HG02623 (cell line): ENCODE measurements around the gene PDPK1.
A peak's percentile ranks its signal among the peaks of the same experiment; 100 is the strongest.
"Not testable (repeated sequence)": the region's sequence is repeated elsewhere in the genome, so short reads cannot be mapped to it uniquely, and the experiment has no call there.

Experiments
- ATAC-seq: cut with Tn5 transposase; IDR thresholded peaks from one replicate; pipeline ENCODE4 v1.9.1; 2021; ENCODE audit warnings: moderate library complexity; ENCODE audit not compliant: unreplicated experiment

Gene PDPK1

DNA sequence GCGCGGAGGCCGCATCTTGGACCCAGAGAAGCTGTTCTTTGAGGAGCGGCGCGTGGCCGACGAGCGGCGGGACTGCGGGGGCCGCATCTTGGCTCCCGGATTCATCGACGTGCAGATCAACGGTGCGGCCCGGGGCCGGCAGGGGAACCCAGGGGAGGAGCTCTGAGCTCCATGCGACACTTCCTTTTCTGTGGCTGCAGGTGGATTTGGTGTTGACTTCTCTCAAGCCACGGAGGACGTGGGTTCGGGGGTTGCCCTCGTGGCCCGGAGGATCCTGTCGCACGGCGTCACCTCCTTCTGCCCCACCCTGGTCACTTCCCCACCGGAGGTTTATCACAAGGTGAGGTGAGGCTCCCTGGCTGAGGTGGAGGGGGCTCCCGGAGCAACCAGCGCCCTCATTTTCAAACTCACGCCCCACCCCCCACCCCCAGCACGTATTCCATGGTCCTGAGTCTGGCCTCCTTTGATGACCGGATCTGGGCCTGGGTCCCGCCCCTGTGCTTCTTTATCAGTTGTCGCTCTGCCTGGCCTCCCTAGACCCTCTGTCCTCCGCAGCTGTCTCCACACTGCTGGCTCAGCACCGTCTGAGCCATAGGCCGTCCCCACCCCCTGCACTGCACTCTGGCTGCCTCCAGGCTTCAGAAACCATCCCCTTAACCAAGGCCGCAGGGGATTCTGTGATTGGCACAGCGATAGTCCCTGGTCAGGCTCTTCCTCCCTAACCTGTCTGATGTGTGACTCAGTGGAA is 16.9 kb upstream of the PDPK1 start:
- no peak for ATAC-seq

DNA sequence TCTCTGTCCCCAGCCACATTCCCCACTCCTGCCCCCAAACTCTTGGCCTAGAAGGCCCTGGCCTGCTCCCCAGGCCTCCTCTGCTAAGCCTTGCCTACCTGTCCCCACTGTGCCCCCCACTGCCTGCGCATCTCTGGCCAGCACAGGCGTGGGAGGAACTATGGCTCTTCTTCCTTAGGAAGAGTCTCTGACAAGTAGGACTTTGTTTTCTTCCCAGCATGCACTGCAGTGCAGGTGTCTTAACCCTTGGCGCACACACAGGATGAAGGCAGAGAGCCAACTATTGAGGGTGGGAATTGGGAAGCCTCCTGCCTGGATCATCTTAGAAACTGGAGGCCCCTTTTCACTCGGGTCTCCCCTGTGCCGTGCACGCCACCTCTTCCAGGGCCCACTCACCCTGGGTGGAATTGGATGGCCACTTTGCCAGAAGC is 14.0 kb upstream of the PDPK1 start:
- no peak for ATAC-seq

DNA sequence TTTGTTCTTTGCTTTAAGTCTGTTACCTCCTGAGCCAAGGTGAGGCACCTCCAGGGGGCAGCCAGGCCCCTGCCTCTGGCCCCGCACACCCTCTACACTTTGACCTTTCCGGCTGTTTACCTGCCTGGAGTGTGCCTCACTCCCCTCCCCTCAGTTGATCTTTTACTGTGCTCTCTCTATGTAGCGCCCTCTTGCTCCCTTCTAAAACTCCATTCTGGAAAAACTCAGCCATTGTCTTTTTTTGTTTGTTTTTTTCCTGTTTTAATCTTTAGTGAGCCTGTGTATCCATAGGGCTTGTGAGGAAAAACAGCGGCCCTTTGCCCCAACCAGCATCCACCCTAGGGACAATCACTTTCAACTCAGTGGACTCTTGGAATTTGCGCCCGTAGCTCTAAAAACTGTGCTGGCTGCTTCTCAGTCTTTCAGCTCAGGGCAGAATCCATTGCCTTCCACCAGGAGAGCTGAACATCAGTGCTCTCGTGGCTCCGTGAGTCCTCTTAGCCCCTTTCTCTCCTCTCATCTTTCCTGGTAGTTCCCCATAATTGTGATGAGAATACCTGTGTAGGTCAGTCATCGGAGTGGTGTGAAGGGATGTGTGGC is 13.4 kb upstream of the PDPK1 start:
- ATAC-seq = no peak

DNA sequence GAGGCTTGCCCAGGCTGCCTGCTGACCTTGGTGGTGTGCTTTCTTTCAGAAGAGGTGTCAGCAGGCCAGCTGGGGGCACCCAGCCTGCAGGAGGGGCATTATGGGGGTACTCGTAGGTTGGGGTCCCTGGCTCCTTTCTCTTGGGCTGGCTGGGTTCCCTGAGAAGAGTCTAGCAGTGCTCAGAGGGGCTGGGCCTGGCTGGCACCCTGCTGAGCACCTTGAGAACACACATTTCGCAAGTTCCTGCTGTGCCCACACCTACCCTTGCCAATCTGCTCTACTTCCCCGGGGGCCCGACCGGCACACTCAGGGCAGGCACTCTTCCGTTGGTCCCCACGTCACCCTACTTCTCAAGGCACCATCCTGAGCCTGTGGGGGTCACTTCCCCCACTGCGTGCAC is 11.7 kb upstream of the PDPK1 start:
- ATAC-seq = no peak

DNA sequence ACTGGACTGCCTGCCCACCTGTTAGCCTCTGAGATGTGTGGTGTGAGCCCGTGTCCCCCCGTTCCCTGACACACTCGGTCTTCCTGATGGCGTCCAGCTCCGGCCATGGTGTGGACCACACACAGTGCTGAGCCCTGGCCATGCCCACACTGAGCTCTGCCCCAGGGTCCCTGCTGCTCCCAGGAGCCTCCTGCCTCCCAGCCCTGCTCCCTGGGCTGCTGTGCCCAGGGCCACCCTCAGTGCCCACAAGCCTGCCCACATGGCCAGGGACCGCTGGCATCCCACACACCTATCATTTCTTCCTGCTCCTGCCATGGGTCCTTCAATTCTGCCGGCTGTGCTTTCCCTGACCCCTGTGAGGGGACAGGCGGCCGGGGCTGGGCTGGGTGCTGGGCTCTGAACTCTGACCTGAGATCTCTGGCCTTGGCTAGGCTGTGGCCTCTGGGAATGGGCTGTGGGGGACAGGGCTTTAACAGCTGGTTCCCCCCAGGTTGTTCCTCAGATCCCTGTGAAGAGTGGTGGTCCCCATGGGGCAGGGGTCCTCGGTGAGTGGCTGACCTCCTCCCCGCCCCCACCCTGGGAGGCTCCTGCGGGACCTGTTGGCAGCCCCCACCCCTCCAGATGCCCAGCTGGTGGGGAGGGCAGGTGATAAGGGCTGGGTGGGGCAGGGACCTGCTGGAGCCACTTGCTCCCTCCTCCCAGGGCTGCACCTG is 10.6 kb upstream of the PDPK1 start:
- no peak for ATAC-seq

DNA sequence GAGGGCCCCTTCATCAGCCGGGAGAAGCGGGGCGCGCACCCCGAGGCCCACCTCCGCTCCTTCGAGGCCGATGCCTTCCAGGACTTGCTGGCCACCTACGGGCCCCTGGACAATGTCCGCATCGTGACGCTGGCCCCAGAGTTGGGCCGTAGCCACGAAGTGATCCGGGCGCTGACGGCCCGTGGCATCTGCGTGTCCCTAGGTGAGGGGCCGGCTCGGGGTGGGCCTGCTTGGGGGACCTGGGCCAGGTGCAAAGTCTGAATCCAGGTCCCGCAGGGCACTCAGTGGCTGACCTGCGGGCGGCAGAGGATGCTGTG is 10.1 kb upstream of the PDPK1 start:
- ATAC-seq = no peak

DNA sequence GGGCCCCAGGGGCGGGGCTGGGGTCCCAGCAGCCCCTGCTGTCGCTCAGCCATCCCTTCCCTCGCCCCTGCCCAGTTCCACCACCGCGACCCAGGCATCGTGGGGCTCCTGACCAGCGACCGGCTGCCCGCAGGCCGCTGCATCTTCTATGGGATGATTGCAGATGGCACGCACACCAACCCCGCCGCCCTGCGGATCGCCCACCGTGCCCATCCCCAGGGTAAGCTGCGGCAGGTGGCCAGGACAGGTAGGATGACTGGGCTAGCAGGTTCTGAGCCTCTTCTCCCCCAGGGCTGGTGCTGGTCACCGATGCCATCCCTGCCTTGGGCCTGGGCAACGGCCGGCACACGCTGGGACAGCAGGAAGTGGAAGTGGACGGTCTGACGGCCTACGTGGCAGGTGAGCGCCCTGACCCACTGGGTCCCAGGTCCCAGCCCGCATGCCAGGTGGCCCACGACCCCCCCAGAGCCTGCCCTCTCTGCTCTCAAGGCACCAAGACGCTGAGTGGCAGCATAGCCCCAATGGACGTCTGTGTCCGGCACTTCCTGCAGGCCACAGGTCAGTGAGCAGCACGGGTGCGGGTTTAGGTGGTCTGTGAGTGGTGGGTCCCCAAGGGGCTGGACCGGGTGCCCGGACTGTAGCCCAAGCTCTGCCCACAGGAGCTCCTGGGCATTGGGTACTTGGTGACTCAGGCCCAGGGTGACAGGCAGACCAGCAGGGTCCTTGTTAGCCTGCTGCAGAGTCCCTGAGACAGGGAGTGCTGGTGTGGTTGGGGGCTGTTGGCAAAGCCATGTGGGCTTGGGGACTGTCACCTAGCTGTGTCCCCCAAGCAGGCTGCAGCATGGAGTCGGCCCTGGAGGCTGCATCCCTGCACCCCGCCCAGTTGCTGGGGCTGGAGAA is 9.4 kb upstream of the PDPK1 start:
- no peak for ATAC-seq

DNA sequence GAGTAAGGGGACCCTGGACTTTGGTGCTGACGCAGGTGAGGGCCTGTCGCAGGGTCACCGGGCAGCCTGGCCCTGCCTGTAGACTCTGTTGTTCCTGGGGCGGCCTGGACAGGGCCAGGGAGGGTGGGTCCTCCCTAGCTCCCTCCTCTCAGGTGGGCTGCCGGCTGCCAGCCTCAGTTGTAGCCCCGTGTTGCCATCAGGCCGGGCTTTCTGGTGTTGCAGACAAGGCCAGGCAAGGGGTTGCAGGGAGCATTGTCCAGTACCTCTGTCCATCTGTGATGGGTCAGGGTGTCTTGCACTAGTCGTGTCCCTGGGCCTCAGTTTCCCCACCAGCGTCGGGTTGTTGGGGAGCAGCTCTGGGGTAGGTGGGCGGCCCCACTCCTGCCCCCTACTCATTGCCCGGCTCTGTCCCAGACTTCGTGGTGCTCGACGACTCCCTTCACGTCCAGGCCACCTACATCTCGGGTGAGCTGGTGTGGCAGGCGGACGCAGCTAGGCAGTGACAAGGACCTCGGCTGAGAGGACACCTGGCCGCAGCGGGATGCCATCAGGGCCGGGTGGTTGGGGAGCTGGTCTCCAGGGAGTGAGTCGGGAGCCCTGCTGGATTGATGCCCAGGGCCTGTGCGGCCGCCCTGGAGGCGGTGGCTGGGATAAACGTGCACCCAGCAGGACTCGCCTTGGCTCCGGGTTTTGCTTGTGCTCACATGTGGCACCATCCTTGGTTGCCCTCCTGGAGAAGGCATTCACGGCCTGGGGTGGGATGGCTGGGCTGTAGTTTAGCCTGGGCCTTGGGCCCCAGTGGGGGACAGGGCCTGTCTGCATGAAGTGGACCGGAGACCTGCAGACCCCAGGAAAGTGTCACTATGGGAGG is 8.5 kb upstream of the PDPK1 start:
- no peak for ATAC-seq

DNA sequence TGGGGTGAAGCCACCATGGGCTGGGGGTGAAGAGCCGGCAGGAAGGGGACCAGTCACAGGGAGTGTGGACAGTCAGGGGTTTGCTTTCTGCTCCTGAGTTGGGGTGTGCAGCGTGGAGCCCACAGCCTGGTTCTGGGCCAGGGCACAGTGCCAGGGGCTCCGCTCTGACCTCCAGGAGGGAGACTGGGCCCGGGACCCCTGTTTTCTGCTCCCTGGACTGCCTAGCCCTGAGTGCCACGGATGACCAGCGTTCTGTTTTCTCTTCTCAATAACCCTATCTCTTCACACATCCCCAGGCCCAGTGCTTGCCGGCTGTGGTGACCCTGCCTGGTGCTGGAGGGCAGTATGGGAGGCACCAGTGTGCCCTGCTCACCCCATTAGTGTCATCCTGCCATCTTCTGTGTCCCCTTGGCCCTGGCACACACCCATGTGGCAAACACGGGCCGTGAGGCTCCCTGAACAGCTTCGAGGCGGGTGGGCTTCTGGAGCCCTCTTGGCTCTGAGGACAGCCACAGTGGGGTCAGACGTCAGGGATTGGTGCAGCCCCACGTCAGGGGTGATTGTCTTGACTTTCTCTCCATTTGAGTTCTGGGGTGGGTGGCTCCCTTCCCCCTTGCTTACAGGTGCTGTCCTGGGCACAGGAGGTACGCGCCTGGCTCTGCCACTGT is 7.7 kb upstream of the PDPK1 start:
- no peak for ATAC-seq

DNA sequence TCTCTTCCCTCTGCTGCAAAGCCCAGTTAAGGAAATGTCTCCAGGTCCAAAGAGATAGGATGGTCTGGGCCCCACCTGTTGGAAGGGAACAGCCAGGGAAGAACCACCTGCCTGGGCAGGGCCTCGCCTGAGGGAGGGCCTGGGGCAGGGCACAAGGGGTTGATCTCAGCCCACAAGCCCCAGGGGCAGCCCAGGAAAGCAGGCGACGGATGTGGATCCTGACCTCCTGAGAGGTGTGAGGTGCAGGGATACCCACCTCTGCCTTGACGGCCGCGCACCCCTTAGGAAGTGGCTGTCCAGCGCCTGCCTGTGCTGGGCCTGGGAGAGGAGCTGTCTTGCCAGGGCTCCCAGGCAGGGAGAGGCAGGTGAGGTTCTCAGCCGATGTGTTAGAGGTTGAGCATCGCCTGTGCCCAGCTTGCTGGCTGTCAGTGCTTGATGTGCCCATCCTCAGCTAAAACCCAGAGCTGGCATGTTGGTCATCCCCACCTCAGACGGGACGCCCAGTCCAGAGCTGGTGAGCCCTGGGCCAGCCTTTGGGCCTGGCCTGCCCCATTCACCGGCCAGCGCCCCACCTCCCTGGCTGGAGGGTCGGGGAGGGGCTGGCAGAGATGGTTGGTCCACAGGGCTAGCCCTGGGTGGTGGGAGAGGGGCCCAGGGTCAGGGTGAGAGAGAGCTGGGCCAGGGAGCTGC is 7.0 kb upstream of the PDPK1 start:
- no peak for ATAC-seq

DNA sequence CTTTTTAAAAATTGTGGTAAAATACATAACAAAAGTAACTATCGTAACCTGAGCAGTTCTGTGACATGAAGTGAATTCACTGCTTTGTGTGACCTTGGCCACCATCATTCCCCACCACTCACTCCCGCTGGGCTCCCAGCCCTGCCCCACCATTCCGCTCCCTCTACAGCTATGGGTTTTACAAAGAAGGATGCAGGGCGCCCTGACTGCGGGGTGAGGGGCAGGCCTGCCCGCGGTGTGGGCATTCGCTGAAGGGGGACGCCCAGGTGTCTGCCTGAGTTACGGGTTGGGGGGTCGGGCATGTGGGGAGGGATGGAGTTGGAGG is 6.5 kb upstream of the PDPK1 start, which contains the start of gene CEMP1:
Gene CEMP1, minus strand, starts transcription at position 38 of the 325 bp plus-strand sequence. CDS start 335 bp downstream, outside the sequence.
- no peak for ATAC-seq

DNA sequence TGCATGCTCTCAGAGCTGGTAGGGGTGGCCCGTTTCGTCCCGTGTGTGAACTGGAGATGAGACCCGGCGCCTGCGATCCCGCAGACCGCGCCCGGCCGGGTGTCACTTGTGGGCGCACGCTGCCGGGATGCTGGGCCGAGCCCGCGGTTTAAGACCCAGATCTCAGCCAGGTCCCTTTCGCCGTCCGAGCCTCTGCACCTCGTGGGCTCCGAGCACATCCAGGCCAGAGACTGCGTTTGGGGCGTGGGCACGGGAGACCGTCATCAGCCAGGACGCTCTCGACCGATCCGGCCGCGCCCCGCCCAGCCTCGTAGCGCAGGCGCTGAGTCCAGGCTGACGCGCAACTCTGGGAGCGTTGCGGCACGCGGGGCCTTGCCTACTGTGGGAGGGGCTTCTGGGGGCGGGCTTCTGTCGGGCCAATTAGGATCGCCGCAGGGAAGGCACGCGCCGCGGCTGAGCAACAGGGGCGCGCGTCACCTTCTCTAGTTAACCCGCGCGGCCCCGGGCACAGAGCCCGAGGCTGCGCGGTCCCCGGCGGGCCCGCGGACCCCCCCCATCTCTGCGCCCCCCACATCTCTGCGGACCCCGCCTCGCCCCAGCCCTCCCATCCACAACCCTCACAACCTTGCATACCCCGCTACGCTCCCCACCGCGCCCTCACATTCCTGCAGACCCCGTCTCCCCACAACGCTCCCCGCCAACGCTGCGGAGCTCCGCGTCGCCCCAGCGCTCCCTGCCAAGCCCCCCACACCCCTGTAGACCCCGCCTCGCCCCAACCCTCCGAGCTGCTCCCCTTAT is 5.9 kb upstream of the PDPK1 start:
- peak; percentile 83 for ATAC-seq

DNA sequence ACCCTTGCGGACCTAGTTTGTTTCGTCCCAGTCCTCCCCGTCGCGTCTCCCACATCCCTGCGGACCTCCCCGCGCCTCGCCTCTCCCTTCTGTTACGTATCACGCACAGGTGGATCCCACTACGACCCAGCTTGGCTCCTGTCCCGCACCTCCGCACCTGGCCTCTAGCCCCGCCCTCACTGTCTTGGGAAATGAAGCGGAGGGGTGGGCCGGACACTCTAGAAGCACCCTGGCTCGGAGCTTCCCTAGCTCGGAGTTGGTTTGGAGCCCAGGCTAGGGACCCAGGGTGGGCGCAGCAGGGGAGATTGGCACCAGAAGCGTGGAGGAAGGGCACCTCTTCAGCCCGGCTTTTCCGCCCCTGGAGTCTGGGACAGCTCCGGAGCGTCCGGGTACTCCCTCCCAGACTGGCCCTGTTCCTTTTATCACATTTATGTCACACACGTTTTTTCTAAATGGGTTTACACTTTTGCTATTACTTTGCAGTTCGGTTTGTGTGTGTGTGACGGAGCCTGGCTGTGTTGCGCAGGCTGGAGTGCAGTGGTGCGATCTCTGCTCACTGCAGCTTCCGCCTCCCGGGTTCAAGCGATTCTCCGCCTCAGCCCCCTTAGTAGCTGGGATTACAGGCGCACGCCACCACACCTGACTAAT is 5.2 kb upstream of the PDPK1 start:
- no peak for ATAC-seq

DNA sequence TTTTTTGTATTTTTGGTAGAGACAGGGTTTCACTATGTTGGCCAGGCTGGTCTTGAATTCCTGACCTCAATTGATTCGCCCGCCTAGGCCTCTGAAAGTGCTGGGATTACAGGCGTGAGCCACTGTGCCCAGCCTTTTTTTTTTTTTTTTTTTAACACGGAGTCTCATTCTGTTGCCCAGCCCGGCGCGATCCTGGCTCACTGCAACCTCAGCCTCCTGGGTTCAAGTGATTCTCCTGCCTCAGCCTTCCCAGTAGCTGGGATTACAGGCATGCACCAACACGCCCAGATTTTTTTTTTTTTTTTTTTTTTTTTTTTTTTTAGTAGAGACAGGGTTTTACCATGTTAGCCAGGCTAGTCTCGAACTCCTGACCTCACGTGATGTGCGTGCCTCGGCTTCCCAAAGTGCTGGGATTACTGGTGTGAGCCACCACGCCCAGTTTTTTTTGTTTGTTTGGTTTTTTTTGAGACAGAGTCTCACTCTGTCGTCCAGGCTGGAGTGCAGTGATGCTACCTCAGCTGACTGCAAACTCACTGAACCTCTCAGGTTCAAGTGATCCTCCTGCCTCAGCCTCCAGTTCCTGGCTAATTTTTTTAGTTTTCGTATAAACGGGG is 4.6 kb upstream of the PDPK1 start:
- ATAC-seq = not testable (repeated sequence)

DNA sequence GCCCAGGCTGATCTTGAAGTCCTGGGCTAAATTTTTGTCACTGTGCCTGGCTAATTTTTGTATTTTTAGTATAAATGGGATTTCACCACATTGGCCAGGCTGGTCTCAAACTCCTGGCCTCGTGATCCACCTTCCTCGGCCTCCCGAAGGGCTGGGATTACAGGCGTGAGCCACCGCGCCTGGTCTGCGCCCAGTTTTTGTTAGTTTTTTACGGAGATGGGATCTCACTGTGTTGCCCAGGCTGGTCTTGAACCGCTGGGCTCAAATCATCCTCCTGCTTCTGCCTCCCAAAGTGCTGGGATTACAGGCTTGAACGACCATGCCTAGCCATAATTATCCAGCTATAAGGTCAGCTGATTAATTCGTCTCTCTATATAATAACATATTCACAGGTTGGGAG is 3.9 kb upstream of the PDPK1 start:
- ATAC-seq = no peak

DNA sequence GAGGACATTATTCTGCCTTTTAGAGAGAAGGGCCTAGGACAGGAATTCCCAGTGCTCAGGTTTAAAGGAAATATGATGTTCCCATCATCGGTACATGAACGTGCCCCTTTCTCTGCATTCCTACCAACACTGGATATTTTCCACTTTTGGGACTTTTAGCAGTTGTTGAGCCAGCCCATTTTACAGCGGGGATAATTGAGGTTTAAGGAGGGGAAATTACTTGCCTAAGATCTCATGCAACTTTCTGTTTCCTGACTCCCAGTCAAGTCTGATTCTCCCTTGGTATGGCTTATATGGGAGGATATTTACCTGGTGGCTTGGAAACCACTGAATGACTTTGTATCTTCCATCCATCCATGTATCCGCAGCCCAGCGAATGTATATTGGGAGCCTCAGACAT is 3.5 kb upstream of the PDPK1 start:
- not testable (repeated sequence) for ATAC-seq

DNA sequence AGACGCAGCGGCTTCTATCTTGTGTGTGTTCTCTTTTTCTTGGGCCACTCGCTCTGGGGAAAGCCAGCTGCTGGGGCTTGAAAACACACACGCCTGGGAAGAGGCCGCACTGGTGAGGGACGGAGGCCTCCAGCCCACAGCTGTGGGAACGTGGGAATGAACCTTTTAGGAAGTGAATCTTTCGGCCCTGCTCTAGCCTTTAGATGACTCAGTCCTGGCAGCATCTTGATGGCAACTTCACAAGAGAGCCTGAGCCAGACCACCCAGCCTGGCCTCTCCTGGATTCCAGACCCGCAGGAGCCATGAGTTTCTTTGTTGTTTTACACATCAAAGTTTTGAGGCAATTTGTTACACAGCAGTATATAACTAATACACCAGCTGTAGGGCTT is 2.2 kb upstream of the PDPK1 start:
- no peak for ATAC-seq
